HL-60 (cell line): ENCODE results near the gene PC.

Experiments used
- CTCF ChIP-seq: IDR thresholded peaks from one replicate; pipeline ENCODE4 v1.5.1; 2011; ENCODE audit warnings: low read length, control low read depth, inconsistent platforms; ENCODE audit not compliant: insufficient read depth
- GABPA ChIP-seq: IDR thresholded peaks from 2 replicates; pipeline ENCODE4 v1.6.1; 2012; ENCODE audit warnings: low read depth
- POLR2AphosphoS5 ChIP-seq: IDR thresholded peaks from 2 replicates; pipeline ENCODE4 v1.6.1; 2012; ENCODE audit warnings: low read depth
- REST ChIP-seq: IDR thresholded peaks from 2 replicates; pipeline ENCODE4 v1.6.1; 2012; ENCODE audit warnings: low read depth; ENCODE audit not compliant: insufficient replicate concordance

- TF ChIP-seq CTCF: no peak
- no peak for TF ChIP-seq POLR2AphosphoS5
- no peak for TF ChIP-seq REST
- no peak for TF ChIP-seq GABPA
Measured at GRCh38 chr11:66880496-66881450, 77.4 kb downstream of the PC start.
